OCI-LY1 (cell line): ENCODE data around the gene E2F6.

Experiments
- H2AFZ ChIP-seq: fragments of 200-600 bp; sonication (generic), shearing (Covaris generic); 2 replicates; pipeline ENCODE4 v1.6.0; 2014; ENCODE audit warnings: antibody characterized with exemption, mild to moderate bottlenecking, low read length
- H3F3A ChIP-seq: fragments of 200-600 bp; sonication (generic), shearing (Covaris generic); 2 replicates; pipeline ENCODE4 v1.6.0; 2014; ENCODE audit warnings: mild to moderate bottlenecking, antibody characterized with exemption, low read length, moderate library complexity; ENCODE audit not compliant: insufficient read depth
- H3K27ac ChIP-seq: fragments of 200-600 bp; sonication (generic); 2 replicates; pipeline ENCODE4 v1.5.1; 2014; ENCODE audit warnings: low read length, mixed run types, mild to moderate bottlenecking, low read depth; ENCODE audit not compliant: poor library complexity, severe bottlenecking
- H3K27me3 ChIP-seq: fragments of 200-600 bp; sonication (generic); 2 replicates; pipeline ENCODE4 v1.6.0; 2014; ENCODE audit warnings: antibody characterized with exemption, mild to moderate bottlenecking, low read length, moderate library complexity; ENCODE audit not compliant: insufficient read depth
- H3K36me3 ChIP-seq: fragments of 200-600 bp; sonication (generic); 2 replicates; pipeline ENCODE4 v1.6.1; 2014; ENCODE audit warnings: mild to moderate bottlenecking, antibody characterized with exemption, low read length, moderate library complexity, mixed read lengths; ENCODE audit not compliant: insufficient read depth
- H3K4me1 ChIP-seq: fragments of 200-600 bp; sonication (generic); 2 replicates; pipeline ENCODE4 v1.5.1; 2014; ENCODE audit warnings: mild to moderate bottlenecking, low read length, moderate library complexity; ENCODE audit not compliant: insufficient read depth, severe bottlenecking
- H3K4me2 ChIP-seq: fragments of 200-600 bp; sonication (generic), shearing (Covaris generic); 2 replicates; pipeline ENCODE4 v1.6.1; 2014; ENCODE audit warnings: low read length
- H3K4me3 ChIP-seq: fragments of 200-600 bp; sonication (generic); 2 replicates; pipeline ENCODE4 v1.5.1; 2014; ENCODE audit warnings: low read length, low read depth, mild to moderate bottlenecking, mixed read lengths; ENCODE audit not compliant: poor library complexity, severe bottlenecking
- H3K79me2 ChIP-seq: fragments of 200-600 bp; shearing (Covaris generic); 2 replicates; pipeline ENCODE4 v1.6.1; 2016; ENCODE audit warnings: mixed run types, low read length, mixed read lengths; ENCODE audit not compliant: insufficient read depth
- H3K9ac ChIP-seq: fragments of 200-600 bp; sonication (generic), shearing (Covaris generic); 2 replicates; pipeline ENCODE4 v1.6.1; 2014; ENCODE audit warnings: mild to moderate bottlenecking, low read length, mixed read lengths
- H3K9me2 ChIP-seq: fragments of 200-600 bp; sonication (generic), shearing (Covaris generic); 2 replicates; pipeline ENCODE4 v1.6.1; 2014; ENCODE audit warnings: low read depth, mild to moderate bottlenecking, low read length, mixed read lengths
- H3K9me3 ChIP-seq: fragments of 200-600 bp; shearing (Covaris generic); 2 replicates; pipeline ENCODE4 v1.6.1; 2014; ENCODE audit warnings: low read length, mixed read lengths
- H4K20me1 ChIP-seq: fragments of 200-600 bp; sonication (generic), shearing (Covaris generic); 2 replicates; pipeline ENCODE4 v1.6.0; 2016; ENCODE audit warnings: mild to moderate bottlenecking, low read length; ENCODE audit not compliant: insufficient read depth
- CTCF ChIP-seq: fragments of 200-600 bp; sonication (generic), shearing (Covaris generic); IDR thresholded peaks from 2 replicates; pipeline ENCODE4 v1.5.1; 2017; ENCODE audit warnings: mild to moderate bottlenecking, antibody characterized with exemption, low read length, moderate library complexity, mixed read lengths
- EZH2 ChIP-seq: fragments of 200-600 bp; sonication (generic), shearing (Covaris generic); IDR thresholded peaks from 2 replicates; pipeline ENCODE4 v1.8.0; 2017; ENCODE audit warnings: borderline replicate concordance, mixed run types, mild to moderate bottlenecking, antibody characterized with exemption, low read length, moderate library complexity, mixed read lengths

Gene E2F6

GRCh38 chr2:11491348-11491933, 25.5 kb upstream of the E2F6 start:
- no peak overlapping the region for H3K9ac ChIP-seq
- no peaks in the 10 kb centered on the region for H3K27me3 ChIP-seq
- no peak overlapping the region for H3K4me2 ChIP-seq
- H3K27ac ChIP-seq, result no peak overlapping the region
- H3K79me2 ChIP-seq, result no peaks in the 10 kb centered on the region
- H3K36me3 ChIP-seq, result no peaks in the 10 kb centered on the region; the same call in 1 of the 2 replicates
- H3K9me3 ChIP-seq, result peaks cover 3% of the 10 kb centered on the region
- no peak overlapping the region for H2AFZ ChIP-seq
- TF ChIP-seq EZH2 (no peak), CTCF (no peak)
- H3F3A ChIP-seq, result no peaks in the 10 kb centered on the region
- H3K4me1 ChIP-seq, result no peaks in the 10 kb centered on the region
- H3K9me2 ChIP-seq, result no peaks in the 10 kb centered on the region
- no peak overlapping the region for H3K4me3 ChIP-seq
- H4K20me1 ChIP-seq, result no peaks in the 10 kb centered on the region

- Histone ChIP-seq H3K36me3 (no peaks in the 10 kb centered on the region; the same call in 1 of the 2 replicates), H2AFZ (no peak overlapping the region), H3F3A (no peaks in the 10 kb centered on the region), H3K9me3 (peaks cover 3% of the 10 kb centered on the region), H4K20me1 (no peaks in the 10 kb centered on the region), H3K9ac (no peak overlapping the region), H3K9me2 (no peaks in the 10 kb centered on the region), H3K27me3 (no peaks in the 10 kb centered on the region), H3K4me1 (no peaks in the 10 kb centered on the region), H3K4me3 (no peak overlapping the region), H3K27ac (no peak overlapping the region), H3K79me2 (no peaks in the 10 kb centered on the region), H3K4me2 (no peak overlapping the region)
- no peak for TF ChIP-seq CTCF
- no peak for TF ChIP-seq EZH2
Observed at GRCh38 chr2:11490194-11490593, 24.2 kb upstream of the E2F6 start.

- H3K27me3 ChIP-seq, result no peaks in the 10 kb centered on the region
- H3K9me2 ChIP-seq, result no peaks in the 10 kb centered on the region
- no peak overlapping the region for H3K4me3 ChIP-seq
- no peak overlapping the region for H2AFZ ChIP-seq
- no peaks in the 10 kb centered on the region for H3K4me1 ChIP-seq
- H4K20me1 ChIP-seq, result no peaks in the 10 kb centered on the region
- H3K9me3 ChIP-seq, result peaks cover 3% of the 10 kb centered on the region
- H3K27ac ChIP-seq, result no peak overlapping the region
- no peak for TF ChIP-seq EZH2
- no peak for TF ChIP-seq CTCF
- no peaks in the 10 kb centered on the region; the same call in 1 of the 2 replicates for H3K36me3 ChIP-seq
- H3K4me2 ChIP-seq, result no peak overlapping the region
- no peak overlapping the region for H3K9ac ChIP-seq
- H3F3A ChIP-seq, result no peaks in the 10 kb centered on the region
- no peaks in the 10 kb centered on the region for H3K79me2 ChIP-seq
Observed at GRCh38 chr2:11488809-11489208, 22.8 kb upstream of the E2F6 start.
